Smooth muscle cell of the umbilical artery (primary cell): Measurements from ENCODE around the gene XPA. TPM values are rescaled to one million over a fixed set of nuclear protein-coding genes. Genes with fewer than 3 reads are reported as not detected.

Experiments used
- total RNA-seq: library from RNA; depleted of rRNA; stranded (reverse); fragments of >200 nt; gene quantifications from 2 replicates; pipeline ENCODE4 v1.2.3, GENCODE V29; 2014

Gene XPA
- 3.9 and 5.0 TPM in 2 replicates for total RNA-seq

GRCh38 chr9:97696803-97697601 lies at the start of gene XPA:
Gene XPA (minus strand): TSS chr9:97697340. CDS start chr9:97697292, 48 bp downstream.

GRCh38 chr9:97632985-97633858 lies 63.9 kb downstream of the XPA start, which contains the start of the genes NCBP1 and TSTD2:
Gene NCBP1 (plus strand): TSS chr9:97633821. CDS start chr9:97633882, 61 bp downstream.
Gene TSTD2 (minus strand): TSS chr9:97633368. CDS start chr9:97627562, 5,806 bp downstream.

Other genes starting within 250 kb of the XPA start
- not detected in 2 replicates for gene TMOD1, start 195.7 kb downstream of the XPA start, total RNA-seq
- gene TSTD2, start 64.0 kb downstream of the XPA start, total RNA-seq = 17.2 and 23.5 TPM in 2 replicates
- gene NCBP1, start 63.5 kb downstream of the XPA start, total RNA-seq = 44.8 and 66.6 TPM in 2 replicates
- not detected in 2 replicates for gene FOXE1, start 155.9 kb upstream of the XPA start, total RNA-seq
- 9.5 and 12.2 TPM in 2 replicates for gene TRMO, start 225.2 kb upstream of the XPA start, total RNA-seq
- not detected in 2 replicates for gene HEMGN, start 240.8 kb upstream of the XPA start, total RNA-seq